Thyroid gland (tissue), 4 donors: ENCODE data around the gene ENTR1. TPM values are rescaled to one million over a fixed set of nuclear protein-coding genes. Genes with fewer than 3 reads are reported as not detected.

Experiments used
- DNase-seq, 2 donors: peaks; one replicate each; pipeline ENCODE4 v3.0.0-alpha.2; 2019
- H3K27ac ChIP-seq, 3 donors: fragments of 200-600 bp; sonication (generic); 1 replicate in 2 of 3; 2 replicates in 1 of 3; pipeline ENCODE4 v1.5.1; 2016 to 2019; ENCODE audit warnings: mild to moderate bottlenecking in 1 of 3, moderate library complexity in 1 of 3
- H3K27me3 ChIP-seq: fragments of 200-600 bp; sonication (generic); one replicate; pipeline ENCODE4 v1.5.1; 2019
- H3K36me3 ChIP-seq, 2 donors: fragments of 200-600 bp; sonication (generic); one replicate each; pipeline ENCODE4 v1.5.1; 2016 to 2019
- H3K4me1 ChIP-seq, 2 donors: fragments of 200-600 bp; sonication (generic); one replicate each; pipeline ENCODE4 v1.5.1; 2017 to 2019
- H3K4me3 ChIP-seq, 3 donors: fragments of 200-600 bp; sonication (generic); replicated peaks in 1 of 3; 1 replicate in 2 of 3; 2 replicates in 1 of 3; pipeline ENCODE4 v1.5.1; 2016; ENCODE audit warnings: mild to moderate bottlenecking in 1 of 3
- H3K9me3 ChIP-seq: fragments of 200-600 bp; sonication (generic); one replicate; pipeline ENCODE4 v1.5.1; 2017
- POLR2A ChIP-seq, 2 donors: fragments of 450-650 bp; IDR thresholded peaks; one replicate each; pipeline ENCODE4 v1.6.1; 2017; ENCODE audit warnings: antibody characterized with exemption in 2 of 2, mild to moderate bottlenecking in 2 of 2, moderate library complexity in 1 of 2
- WGBS, 2 donors: methylation state at CpG; one replicate each; pipeline ENCODE4 v1.1.5; 2017; 5-methylcytosine and 5-hydroxymethylcytosine counted together
- intact Hi-C: fragments of 100-400 bp; cut with DNase I; formaldehyde crosslinking; loops from one replicate; pipeline ENCODE4 v1.15.1; 2023
- total RNA-seq, 4 donors: library from RNA; depleted of rRNA; stranded (reverse); fragments of >200 nt; gene quantifications; one replicate each; pipeline ENCODE4 v1.2.3, GENCODE V29; 2016
- TF ChIP-seq, protein P1 (sequence below), 6 experiments: fragments of 200-600 bp in 3 of 6; fragments of 450-650 bp in 3 of 6; sonication (generic) in 3 of 6; IDR thresholded peaks; one replicate each; pipeline ENCODE4 v1.5.1; 2016 to 2019; ENCODE audit warnings: antibody characterized with exemption in 6 of 6, mild to moderate bottlenecking in 2 of 6, inconsistent platforms in 1 of 6, moderate library complexity in 1 of 6

Gene ENTR1
- total RNA-seq, 4 donors from 2014 or later: 27.9 to 46.1 (median 33.9) TPM

DNA sequence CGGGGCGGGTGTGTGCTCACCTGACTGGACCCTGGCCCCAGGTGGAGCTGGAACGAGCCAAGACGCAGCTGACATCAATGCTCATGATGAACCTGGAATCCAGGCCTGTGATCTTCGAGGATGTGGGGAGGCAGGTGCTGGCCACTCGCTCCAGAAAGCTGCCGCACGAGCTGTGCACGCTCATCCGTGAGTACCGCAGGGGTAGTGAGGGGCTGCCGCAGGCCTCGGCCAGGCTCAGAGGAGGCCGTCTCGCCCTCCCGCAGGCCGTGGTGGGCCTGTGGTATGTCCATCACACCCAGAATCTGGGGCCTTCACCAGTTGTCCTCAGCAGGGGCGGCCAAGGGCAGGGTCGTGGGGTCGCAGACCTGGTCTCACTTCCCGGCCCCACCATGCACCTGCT, 11.4 kb upstream of the ENTR1 start:
- TF ChIP-seq POLR2A (IDR thresholded peaks at IDR 0.05): no peak
- TF ChIP-seq, protein P1, sequence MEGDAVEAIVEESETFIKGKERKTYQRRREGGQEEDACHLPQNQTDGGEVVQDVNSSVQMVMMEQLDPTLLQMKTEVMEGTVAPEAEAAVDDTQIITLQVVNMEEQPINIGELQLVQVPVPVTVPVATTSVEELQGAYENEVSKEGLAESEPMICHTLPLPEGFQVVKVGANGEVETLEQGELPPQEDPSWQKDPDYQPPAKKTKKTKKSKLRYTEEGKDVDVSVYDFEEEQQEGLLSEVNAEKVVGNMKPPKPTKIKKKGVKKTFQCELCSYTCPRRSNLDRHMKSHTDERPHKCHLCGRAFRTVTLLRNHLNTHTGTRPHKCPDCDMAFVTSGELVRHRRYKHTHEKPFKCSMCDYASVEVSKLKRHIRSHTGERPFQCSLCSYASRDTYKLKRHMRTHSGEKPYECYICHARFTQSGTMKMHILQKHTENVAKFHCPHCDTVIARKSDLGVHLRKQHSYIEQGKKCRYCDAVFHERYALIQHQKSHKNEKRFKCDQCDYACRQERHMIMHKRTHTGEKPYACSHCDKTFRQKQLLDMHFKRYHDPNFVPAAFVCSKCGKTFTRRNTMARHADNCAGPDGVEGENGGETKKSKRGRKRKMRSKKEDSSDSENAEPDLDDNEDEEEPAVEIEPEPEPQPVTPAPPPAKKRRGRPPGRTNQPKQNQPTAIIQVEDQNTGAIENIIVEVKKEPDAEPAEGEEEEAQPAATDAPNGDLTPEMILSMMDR (IDR thresholded peaks at IDR 0.05): no peak

DNA sequence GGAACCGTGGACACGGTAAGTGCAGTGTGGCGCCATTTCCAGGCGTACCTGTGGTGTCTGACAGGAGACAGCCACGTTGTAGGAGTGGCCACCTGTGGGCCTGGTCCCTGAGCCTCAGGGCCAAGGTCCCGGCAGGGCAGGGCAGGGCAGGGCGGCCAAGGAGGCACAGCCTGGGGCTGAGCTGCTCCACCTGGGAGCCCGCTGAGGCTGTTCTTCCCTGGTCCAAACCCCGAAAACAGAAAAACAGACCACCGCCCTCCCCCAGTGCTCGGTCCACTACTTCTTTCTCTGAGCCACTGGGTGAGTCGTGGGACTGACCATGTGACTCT, 8.6 kb upstream of the ENTR1 start:
- 92 to 96% methylated on average over 9 to 12 of the region's 12 CpGs for WGBS, 2 donors
- no peak for DNase-seq
- Histone ChIP-seq H3K4me3 (no peak overlapping the region), H3K9me3 (no peaks in the 10 kb centered on the region), H3K4me1 (no peaks in the 10 kb centered on the region), H3K27ac (no peak overlapping the region), H3K36me3 (peaks cover 87 to 89% of the 10 kb centered on the region in 2 donors), H3K27me3 (no peaks in the 10 kb centered on the region)
- intact Hi-C loops: no loop called here
- TF ChIP-seq, protein P1 (IDR thresholded peaks at IDR 0.05): no peak
- TF ChIP-seq POLR2A (IDR thresholded peaks at IDR 0.05): no peak

More for the DNA sequence above, 11.4 kb upstream of the ENTR1 start:
- H3K9me3 ChIP-seq: no peaks in the 10 kb centered on the region
- no peak for DNase-seq
- intact Hi-C loops: no loop called here
- 98 to 100% methylated on average over 5 to 6 of the region's 21 CpGs for WGBS, 2 donors
- H3K27ac ChIP-seq: no peak overlapping the region
- H3K27me3 ChIP-seq: no peaks in the 10 kb centered on the region
- H3K4me3 ChIP-seq: no peak overlapping the region
- peaks cover 11 to 17% of the 10 kb centered on the region in 2 donors for H3K4me1 ChIP-seq
- peaks cover 63% of the 10 kb centered on the region in 2 donors for H3K36me3 ChIP-seq

DNA sequence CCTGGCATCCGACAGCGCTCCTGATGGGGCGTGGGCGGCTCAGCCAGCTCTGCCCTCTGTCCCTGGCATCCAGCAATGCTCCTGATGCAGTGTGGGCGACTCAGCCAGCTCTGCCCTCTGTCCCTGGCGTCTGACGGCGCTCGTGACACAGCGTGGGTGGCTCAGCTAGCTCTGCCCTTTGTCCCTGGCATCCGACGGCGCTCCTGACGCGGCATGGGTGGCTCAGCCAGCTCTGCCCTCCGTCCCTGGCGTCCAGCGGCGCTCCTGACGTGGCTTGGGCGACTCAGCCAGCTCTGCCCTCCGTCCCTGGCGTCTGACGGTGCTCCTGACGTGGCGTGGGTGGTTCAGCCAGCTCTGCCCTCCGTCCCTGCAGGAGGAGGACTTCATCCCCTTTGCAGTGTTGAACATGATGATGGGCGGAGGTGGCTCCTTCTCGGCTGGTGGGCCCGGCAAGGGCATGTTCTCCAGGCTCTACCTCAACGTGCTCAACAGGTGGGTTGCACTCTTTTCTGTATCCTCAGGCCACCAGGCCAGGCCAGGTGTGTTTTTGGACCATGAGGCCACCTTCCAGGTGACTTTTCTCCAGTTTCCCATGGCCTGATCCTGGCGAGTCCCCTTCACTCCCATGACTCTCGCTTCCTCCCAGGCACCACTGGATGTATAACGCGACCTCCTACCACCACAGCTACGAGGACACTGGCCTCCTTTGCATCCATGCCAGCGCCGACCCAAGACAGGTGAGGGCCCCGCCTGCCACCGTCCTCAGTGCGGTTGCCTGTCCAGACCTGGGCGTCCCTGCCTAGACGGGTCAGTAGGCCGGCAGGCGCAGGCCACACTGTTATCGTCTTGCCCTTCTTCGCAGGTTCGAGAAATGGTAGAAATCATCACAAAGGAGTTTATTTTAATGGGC, 8.0 kb upstream of the ENTR1 start:
- Histone ChIP-seq H3K9me3 (no peaks in the 10 kb centered on the region), H3K36me3 (peaks cover 81 to 90% of the 10 kb centered on the region in 2 donors), H3K4me3 (no peak overlapping the region), H3K4me1 (no peaks in the 10 kb centered on the region), H3K27ac (no peak overlapping the region), H3K27me3 (no peaks in the 10 kb centered on the region)
- 92 to 96% methylated on average over 39 to 41 of the region's 48 CpGs for WGBS, 2 donors
- no peak for DNase-seq
- no peak for TF ChIP-seq POLR2A (IDR thresholded peaks at IDR 0.05)
- TF ChIP-seq, protein P1 (IDR thresholded peaks at IDR 0.05): no peak
- intact Hi-C loops: no loop called here

DNA sequence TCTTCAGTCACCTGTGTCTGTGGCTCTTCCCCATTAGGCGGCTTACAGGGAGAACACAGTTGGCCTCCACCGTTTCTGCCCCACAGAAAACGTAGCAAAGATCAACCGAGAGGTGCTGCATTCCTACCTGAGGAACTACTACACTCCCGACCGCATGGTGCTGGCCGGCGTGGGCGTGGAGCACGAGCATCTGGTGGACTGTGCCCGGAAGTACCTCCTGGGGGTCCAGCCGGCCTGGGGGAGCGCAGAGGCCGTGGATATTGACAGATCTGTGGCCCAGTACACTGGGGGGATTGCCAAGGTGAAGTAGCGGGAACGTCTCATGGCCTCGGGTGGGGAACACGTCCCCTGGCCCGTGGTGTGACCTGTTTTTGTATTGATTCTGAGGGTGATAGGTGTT, 6.5 kb upstream of the ENTR1 start:
- intact Hi-C loops: no loop called here
- H3K4me1 ChIP-seq: peaks cover 0 to 4% of the 10 kb centered on the region in 2 donors
- 92 to 94% methylated on average over 19 of the region's 19 CpGs for WGBS, 2 donors
- H3K27ac ChIP-seq: no peak overlapping the region
- H3K36me3 ChIP-seq: peaks cover 71 to 83% of the 10 kb centered on the region in 2 donors
- no peaks in the 10 kb centered on the region for H3K9me3 ChIP-seq
- H3K27me3 ChIP-seq: no peaks in the 10 kb centered on the region
- H3K4me3 ChIP-seq: no peak overlapping the region
- no peak for DNase-seq
- no peak for TF ChIP-seq POLR2A (IDR thresholded peaks at IDR 0.05)
- TF ChIP-seq, protein P1 (IDR thresholded peaks at IDR 0.05): no peak

DNA sequence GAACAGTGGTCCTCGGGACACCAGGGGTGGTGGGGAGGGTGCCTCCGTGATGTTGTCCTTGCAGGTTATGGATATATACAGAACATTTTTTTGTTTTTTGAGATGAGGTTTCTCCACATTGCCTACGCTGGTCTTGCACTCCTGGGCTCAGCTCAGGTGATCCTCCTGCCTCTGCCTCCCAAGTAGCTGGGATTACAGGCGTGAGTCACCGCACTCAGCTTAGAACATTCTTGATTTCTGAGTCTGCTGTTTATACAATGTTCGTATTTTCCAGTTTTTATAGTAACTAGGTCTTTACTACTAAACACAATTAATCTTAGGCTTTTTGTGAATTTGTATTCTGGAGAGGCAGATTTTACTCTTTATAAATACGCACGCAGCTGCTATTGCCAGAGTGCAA, 6.0 kb upstream of the ENTR1 start:
- Histone ChIP-seq H3K27ac (no peak overlapping the region), H3K9me3 (no peaks in the 10 kb centered on the region), H3K36me3 (peaks cover 70 to 78% of the 10 kb centered on the region in 2 donors), H3K27me3 (no peaks in the 10 kb centered on the region), H3K4me1 (peaks cover under 1 to 9% of the 10 kb centered on the region in 2 donors), H3K4me3 (no peak overlapping the region)
- DNase-seq: no peak
- intact Hi-C loops: no loop called here
- WGBS, 2 donors: 97 to 100% methylated on average over 8 of the region's 8 CpGs
- TF ChIP-seq, protein P1 (IDR thresholded peaks at IDR 0.05): no peak
- no peak for TF ChIP-seq POLR2A (IDR thresholded peaks at IDR 0.05)
